ENCODE results near the gene ANXA11. TPM values are rescaled to one million over a fixed set of nuclear protein-coding genes. Genes with fewer than 3 reads are reported as not detected.

The ANXA11 gene
- total RNA-seq, 1 donor from 2014 or later: 306 TPM

DNA sequence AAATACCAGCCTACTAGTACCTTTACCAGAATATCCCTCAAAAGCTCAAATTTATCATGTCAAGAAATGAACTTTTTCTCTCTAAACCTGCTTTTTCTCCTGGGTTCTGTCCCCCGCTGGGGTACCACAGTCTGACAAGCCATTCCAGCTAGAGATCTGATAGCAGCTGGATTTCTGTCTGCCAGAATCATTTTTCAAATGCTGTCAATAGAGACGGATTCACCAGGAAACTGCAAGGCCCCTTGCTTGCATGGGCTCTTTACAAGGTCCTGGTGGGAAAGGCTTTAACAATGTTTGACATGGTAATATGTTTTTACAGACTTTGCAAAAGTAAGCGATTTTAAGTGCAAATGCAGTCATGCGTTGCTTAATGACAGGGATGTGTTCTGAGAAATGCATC is 4.9 kb upstream of the ANXA11 start:
- Histone ChIP-seq H3K27me3 (ENCODE audit: low read depth) (no peaks in the 10 kb centered on the region), H3K4me3 (no peak overlapping the region), H3K4me1 (peaks cover 13% of the 10 kb centered on the region), H3K27ac (no peak overlapping the region), H3K9me3 (no peaks in the 10 kb centered on the region), H3K36me3 (no peaks in the 10 kb centered on the region)
- ATAC-seq: no peak
- TF ChIP-seq, protein P1, sequence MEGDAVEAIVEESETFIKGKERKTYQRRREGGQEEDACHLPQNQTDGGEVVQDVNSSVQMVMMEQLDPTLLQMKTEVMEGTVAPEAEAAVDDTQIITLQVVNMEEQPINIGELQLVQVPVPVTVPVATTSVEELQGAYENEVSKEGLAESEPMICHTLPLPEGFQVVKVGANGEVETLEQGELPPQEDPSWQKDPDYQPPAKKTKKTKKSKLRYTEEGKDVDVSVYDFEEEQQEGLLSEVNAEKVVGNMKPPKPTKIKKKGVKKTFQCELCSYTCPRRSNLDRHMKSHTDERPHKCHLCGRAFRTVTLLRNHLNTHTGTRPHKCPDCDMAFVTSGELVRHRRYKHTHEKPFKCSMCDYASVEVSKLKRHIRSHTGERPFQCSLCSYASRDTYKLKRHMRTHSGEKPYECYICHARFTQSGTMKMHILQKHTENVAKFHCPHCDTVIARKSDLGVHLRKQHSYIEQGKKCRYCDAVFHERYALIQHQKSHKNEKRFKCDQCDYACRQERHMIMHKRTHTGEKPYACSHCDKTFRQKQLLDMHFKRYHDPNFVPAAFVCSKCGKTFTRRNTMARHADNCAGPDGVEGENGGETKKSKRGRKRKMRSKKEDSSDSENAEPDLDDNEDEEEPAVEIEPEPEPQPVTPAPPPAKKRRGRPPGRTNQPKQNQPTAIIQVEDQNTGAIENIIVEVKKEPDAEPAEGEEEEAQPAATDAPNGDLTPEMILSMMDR (IDR thresholded peaks at IDR 0.05): no peak
- intact Hi-C loops (cut with DNase I): no loop called here
- DNase-seq: no peak

DNA sequence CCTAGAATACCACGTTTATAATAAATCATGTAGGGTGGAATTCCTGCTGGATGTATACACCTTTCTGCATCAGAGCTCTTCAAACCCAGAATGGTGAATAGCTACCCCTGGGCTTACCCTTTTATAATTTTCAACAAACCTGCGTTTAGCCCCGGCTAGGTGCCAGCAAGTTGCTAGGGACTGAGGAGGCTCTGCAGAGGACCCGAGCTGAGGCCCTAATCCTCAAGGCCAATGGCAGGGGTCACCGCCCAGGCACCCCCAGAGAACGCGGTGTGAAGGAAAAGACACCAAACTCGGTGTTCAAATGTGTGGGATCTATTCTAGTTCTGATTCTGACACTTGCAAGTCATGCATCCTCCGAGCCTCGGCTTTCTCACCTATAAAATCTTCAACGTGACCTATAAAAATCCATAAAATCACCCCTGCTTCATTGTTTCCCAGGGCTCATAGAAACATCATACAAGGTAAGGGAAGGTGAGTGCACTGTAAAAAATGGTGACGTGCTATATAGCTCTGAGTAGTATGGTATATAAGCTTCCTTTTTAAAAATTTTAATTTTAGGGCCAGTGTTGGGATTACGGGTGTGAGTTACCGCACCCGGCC is 2.5 kb upstream of the ANXA11 start:
- H3K27ac ChIP-seq: peak overlapping the region; percentile 99
- DNase-seq (no peak), ATAC-seq (no peak)
- no peaks in the 10 kb centered on the region for H3K36me3 ChIP-seq
- peaks cover 27% of the 10 kb centered on the region for H3K4me1 ChIP-seq
- intact Hi-C loops (cut with DNase I): loop anchor here (10.0 kb wide), 1 partner anchor 63 kb away; no protein-coding TSS in a partner anchor
- peak overlapping the region; percentile 43 for H3K4me3 ChIP-seq
- H3K9me3 ChIP-seq: no peaks in the 10 kb centered on the region
- TF ChIP-seq, protein P1 (IDR thresholded peaks at IDR 0.05): no peak
- no peaks in the 10 kb centered on the region for H3K27me3 ChIP-seq (ENCODE audit: low read depth)

DNA sequence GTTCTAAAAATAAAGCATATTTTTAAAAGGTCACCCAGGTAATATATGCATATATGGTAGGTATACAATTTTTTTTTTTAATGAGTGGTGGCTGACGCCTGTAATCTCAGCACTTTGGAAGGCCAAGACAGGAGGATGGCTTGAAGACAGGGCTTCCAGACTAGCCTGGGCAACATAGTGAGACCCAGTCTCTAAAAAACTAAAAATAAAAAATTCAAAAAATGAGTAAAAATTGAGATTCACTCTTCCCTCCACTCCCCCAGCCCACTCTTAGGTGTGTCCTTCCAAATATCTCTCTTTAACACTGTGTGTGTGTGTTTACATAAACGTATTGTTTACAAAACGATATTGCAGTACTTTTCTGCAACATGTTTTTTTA is 929 bp upstream of the ANXA11 start:
- H3K27ac ChIP-seq: peak overlapping the region; percentile 99
- DNase-seq: no peak

DNA sequence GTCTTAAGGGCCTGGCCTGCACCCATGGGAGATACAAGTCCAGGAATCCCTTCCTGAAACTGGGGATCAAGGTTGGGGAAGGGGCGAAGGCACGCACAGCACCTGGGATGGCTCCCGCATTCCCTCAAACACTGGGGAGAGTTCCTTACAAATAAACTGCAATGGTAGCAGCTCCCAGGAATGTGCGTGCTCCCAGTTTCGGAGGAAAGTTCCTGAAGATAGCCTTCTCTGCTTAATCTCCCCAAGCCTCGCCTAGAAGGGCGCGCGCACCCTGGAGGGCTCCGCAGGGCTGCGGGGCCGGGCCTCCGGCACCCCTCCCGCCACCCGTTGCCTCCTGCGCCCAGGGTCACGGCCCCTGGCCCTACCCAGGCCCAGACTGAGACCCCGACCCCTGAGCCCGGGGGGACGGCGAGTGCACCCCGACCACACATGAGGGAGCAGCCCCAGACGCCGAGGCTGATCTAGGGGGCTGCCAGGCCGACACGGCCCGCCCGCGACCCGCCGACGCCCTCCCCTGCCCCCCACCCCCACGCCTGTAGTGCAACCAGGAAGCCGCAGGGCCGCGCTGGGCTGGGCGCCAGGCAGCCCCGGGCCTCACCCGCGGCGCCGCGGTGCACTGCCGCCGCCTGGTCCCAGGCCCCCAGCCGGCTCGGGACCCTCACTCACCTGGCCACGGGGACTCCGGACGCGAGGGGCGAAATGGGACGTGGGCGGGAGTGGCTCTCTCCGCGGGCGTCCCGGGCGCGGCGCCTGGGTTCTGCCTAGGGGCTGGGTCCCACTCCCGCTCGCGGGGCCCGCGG is 460 bp downstream of the ANXA11 start:
- Histone ChIP-seq H3K27ac (peak overlapping the region; percentile 99), H3K27me3 (ENCODE audit: low read depth) (no peaks in the 10 kb centered on the region), H3K4me1 (peaks cover 57% of the 10 kb centered on the region), H3K4me3 (peak overlapping the region; percentile 71), H3K9me3 (no peaks in the 10 kb centered on the region), H3K36me3 (no peaks in the 10 kb centered on the region)
- peak; percentile 71 for DNase-seq
- ATAC-seq: peak; percentile 65 to 72
- intact Hi-C loops (cut with DNase I): loop anchor here (10.0 kb wide), 1 partner anchor 60 kb away; no protein-coding TSS in a partner anchor
- TF ChIP-seq, protein P1 (IDR thresholded peaks at IDR 0.05): no peak

More for the DNA sequence above, 929 bp upstream of the ANXA11 start:
- H3K4me3 ChIP-seq: peak overlapping the region; percentile 71
- TF ChIP-seq, protein P1 (IDR thresholded peaks at IDR 0.05): no peak
- no peaks in the 10 kb centered on the region for H3K27me3 ChIP-seq (ENCODE audit: low read depth)
- no peaks in the 10 kb centered on the region for H3K9me3 ChIP-seq
- ATAC-seq: no peak
- peaks cover 43% of the 10 kb centered on the region for H3K4me1 ChIP-seq
- intact Hi-C loops (cut with DNase I): loop anchor here (10.0 kb wide), 1 partner anchor 61 kb away; no protein-coding TSS in a partner anchor
- no peaks in the 10 kb centered on the region for H3K36me3 ChIP-seq

DNA sequence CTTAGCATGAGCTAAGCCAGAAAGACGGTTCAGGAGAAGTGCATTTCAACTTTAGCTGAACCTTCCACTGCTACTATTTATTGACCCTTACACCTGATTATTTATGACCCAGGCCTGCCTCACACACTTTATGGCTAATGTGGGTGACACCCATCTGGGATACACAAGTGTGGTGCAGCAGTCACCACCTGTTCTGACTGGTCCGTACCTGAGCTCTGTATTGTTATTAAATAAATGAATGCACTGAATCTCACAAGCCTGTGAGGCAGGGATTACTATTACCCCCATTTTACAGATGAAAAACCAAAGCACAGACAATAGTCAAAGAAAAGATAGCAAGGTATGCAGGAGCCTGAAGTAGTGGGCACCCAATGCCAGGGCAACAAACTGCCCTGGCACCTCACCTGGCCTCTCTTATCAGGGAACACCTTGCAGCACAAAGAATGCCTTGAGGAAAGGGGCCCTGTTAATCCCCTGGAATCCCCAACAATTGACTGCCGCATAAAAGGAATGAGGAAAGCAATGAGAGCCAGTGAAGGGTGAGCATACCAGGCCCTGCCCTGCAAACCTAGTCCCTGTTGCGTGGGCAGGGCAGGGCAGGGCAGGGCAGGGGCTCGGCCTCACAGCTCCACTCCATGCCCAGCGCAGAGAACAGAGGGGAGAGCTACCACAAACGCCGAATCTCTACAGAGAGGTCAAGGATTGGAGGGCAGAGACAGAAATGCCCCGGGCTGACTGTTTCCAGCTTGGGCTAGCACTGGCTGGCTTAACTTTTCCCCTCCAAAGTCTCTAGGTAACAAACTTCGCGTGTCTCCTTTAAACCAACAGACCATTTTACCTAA is 1.3 kb downstream of the ANXA11 start:
- Histone ChIP-seq H3K27ac (peak overlapping the region; percentile 99), H3K9me3 (no peaks in the 10 kb centered on the region), H3K36me3 (no peaks in the 10 kb centered on the region), H3K4me3 (peak overlapping the region; percentile 71), H3K27me3 (ENCODE audit: low read depth) (no peaks in the 10 kb centered on the region), H3K4me1 (peaks cover 65% of the 10 kb centered on the region)
- intact Hi-C loops (cut with DNase I): loop anchor here (10.0 kb wide), 1 partner anchor 59 kb away; no protein-coding TSS in a partner anchor
- TF ChIP-seq, protein P1 (IDR thresholded peaks at IDR 0.05): no peak
- DNase-seq (peak; percentile 80), ATAC-seq (peak; percentile 83 to 84)
